Daoy (cell line): Measurements from ENCODE around the gene RPL3. TPM values are rescaled to one million over a fixed set of nuclear protein-coding genes. Genes with fewer than 3 reads are reported as not detected.
"Not testable (repeated sequence)": the region's sequence is repeated elsewhere in the genome, so short reads cannot be mapped to it uniquely, and the experiment has no call there.

Source experiments
- DNase-seq: peaks from one replicate; pipeline ENCODE4 v3.0.0-alpha.2; 2015; ENCODE audit warnings: low read depth
- total RNA-seq: library from RNA; depleted of rRNA; stranded (reverse); fragments of >200 nt; shearing (Covaris generic); gene quantifications from 2 replicates; pipeline ENCODE4 v1.2.3, GENCODE V29; 2014

RPL3 gene
- total RNA-seq, 1 experiment from 2014 or later, result 2,011 TPM

- peak; percentile 93 for DNase-seq
These were observed 32.3 kb upstream of the RPL3 start for GRCh38 chr22:39351689-39352214.

- DNase-seq, result no peak
These were observed 31.6 kb upstream of the RPL3 start for GRCh38 chr22:39350757-39351688.

GRCh38 chr22:39349967-39350726, 30.7 kb upstream of the RPL3 start, which contains the start of gene SYNGR1:
TSS of gene SYNGR1 (plus strand) at chr22:39349991. CDS start at chr22:39350011, 20 bp downstream.
- no peak for DNase-seq

GRCh38 chr22:39349506-39349966, 30.1 kb upstream of the RPL3 start:
- DNase-seq, result no peak

GRCh38 chr22:39348909-39349505, 29.6 kb upstream of the RPL3 start:
- no peak for DNase-seq

- DNase-seq, result no peak
These were observed 25.8 kb upstream of the RPL3 start for GRCh38 chr22:39345231-39345630.

GRCh38 chr22:39344046-39344390, 24.6 kb upstream of the RPL3 start:
- no peak for DNase-seq

GRCh38 chr22:39343259-39344045, 24.0 kb upstream of the RPL3 start:
- peak; percentile 60 for DNase-seq

GRCh38 chr22:39341179-39341578, 21.8 kb upstream of the RPL3 start:
- DNase-seq, result no peak

- not testable (repeated sequence) for DNase-seq
These were observed 20.4 kb upstream of the RPL3 start for GRCh38 chr22:39339775-39340174.

GRCh38 chr22:39336411-39336810, 17.0 kb upstream of the RPL3 start:
- no peak for DNase-seq

- DNase-seq, result no peak
These were observed 13.1 kb upstream of the RPL3 start for GRCh38 chr22:39332441-39333064.

- not testable (repeated sequence) for DNase-seq
These were observed 11.1 kb upstream of the RPL3 start for GRCh38 chr22:39330553-39330952.

- no peak for DNase-seq
These were observed 8.8 kb upstream of the RPL3 start for GRCh38 chr22:39327995-39328754.

GRCh38 chr22:39325392-39325932, 6.0 kb upstream of the RPL3 start:
- DNase-seq, result no peak

GRCh38 chr22:39320616-39321029, 1.2 kb upstream of the RPL3 start:
- not testable (repeated sequence) for DNase-seq

GRCh38 chr22:39318507-39319283, 728 bp downstream of the RPL3 start:
- no peak for DNase-seq

- DNase-seq, result no peak
These were observed 1.5 kb downstream of the RPL3 start for GRCh38 chr22:39317775-39318506.
